ENCODE data around the gene ADCY4. TPM values are rescaled to one million over a fixed set of nuclear protein-coding genes. Genes with fewer than 3 reads are reported as not detected.

Gene ADCY4
- total and polyA plus RNA-seq, 2 of the 8 experiments (the other 6 are each of a cell fraction or from before 2014, with no cell fraction given) = 0.27 to 0.35 TPM

DNA sequence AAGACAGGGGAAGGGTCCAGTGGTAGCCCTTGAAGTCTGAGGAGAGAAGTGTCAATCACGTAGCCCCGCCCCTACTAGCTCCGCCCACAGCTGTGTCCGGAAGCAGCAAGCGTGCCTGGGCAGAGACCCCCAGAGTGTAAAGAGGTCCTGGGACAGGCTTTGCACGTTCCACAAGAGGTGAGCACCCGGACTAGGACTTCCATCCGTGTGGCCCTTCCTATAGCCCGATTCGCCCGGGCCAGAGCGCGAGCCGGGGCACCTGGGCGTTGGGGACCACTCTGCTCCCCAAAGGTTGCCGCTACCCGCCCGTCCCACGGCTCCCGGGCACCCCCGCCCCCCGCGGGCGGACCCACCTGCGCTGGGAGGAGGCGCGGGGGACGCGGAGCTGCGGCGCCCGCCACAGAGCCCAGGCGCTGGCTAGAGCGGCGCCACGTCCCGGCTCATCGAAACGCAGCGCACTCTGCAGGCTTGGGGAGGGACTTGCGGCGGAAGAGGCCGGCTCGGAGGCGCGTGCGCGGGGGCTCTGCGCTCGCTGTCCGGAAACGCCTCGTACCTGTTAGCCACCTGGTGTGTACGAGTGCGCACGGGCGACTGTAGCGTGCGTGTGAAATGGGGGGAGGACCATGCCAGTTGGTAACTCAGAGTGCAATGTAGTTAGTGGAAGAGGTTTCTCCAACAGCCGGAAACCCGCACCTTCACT is 63.6 kb downstream of the ADCY4 start, which contains the start of gene RABGGTA (continued):
- TF ChIP-seq, protein P1, sequence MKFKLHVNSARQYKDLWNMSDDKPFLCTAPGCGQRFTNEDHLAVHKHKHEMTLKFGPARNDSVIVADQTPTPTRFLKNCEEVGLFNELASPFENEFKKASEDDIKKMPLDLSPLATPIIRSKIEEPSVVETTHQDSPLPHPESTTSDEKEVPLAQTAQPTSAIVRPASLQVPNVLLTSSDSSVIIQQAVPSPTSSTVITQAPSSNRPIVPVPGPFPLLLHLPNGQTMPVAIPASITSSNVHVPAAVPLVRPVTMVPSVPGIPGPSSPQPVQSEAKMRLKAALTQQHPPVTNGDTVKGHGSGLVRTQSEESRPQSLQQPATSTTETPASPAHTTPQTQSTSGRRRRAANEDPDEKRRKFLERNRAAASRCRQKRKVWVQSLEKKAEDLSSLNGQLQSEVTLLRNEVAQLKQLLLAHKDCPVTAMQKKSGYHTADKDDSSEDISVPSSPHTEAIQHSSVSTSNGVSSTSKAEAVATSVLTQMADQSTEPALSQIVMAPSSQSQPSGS (IDR thresholded peaks at IDR 0.05; ENCODE audit: low read length) = no peak
- TF ChIP-seq YY1 (IDR thresholded peaks at IDR 0.05; ENCODE audit: low read depth, low read length) = peak; percentile 66; the same call in 1 of the 2 replicates
- TF ChIP-seq KDM1A (IDR thresholded peaks at IDR 0.05; ENCODE audit: borderline replicate concordance, low read length) = peak; percentile 45; the same call in 1 of the 2 replicates
- no peak for TF ChIP-seq HDAC6 (IDR thresholded peaks at IDR 0.05; ENCODE audit: low read depth, low read length)
- peak; percentile 18; the same call in 1 of the 2 replicates for TF ChIP-seq GTF2F1 (IDR thresholded peaks at IDR 0.05; ENCODE audit: borderline replicate concordance, low read depth, low read length)
- TF ChIP-seq POLR2AphosphoS5 (IDR thresholded peaks at IDR 0.05; ENCODE audit: low read depth, low read length) = peak; percentile 92
- TF ChIP-seq, protein P2, sequence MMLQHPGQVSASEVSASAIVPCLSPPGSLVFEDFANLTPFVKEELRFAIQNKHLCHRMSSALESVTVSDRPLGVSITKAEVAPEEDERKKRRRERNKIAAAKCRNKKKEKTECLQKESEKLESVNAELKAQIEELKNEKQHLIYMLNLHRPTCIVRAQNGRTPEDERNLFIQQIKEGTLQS (IDR thresholded peaks at IDR 0.05; ENCODE audit: insufficient read depth, low read depth, low read length) = no peak
- no peak for TF ChIP-seq SAP30 (IDR thresholded peaks at IDR 0.05; ENCODE audit: insufficient read depth, insufficient replicate concordance, low read length)
- peak; percentile 69 for TF ChIP-seq KDM4A (IDR thresholded peaks at IDR 0.05; ENCODE audit: low read depth, low read length, severe bottlenecking)
- TF ChIP-seq RXRA (IDR thresholded peaks at IDR 0.05; ENCODE audit: insufficient read depth, low read depth, low read length) = no peak
